Measurements from ENCODE around the gene ACSF2.

ACSF2 gene

DNA sequence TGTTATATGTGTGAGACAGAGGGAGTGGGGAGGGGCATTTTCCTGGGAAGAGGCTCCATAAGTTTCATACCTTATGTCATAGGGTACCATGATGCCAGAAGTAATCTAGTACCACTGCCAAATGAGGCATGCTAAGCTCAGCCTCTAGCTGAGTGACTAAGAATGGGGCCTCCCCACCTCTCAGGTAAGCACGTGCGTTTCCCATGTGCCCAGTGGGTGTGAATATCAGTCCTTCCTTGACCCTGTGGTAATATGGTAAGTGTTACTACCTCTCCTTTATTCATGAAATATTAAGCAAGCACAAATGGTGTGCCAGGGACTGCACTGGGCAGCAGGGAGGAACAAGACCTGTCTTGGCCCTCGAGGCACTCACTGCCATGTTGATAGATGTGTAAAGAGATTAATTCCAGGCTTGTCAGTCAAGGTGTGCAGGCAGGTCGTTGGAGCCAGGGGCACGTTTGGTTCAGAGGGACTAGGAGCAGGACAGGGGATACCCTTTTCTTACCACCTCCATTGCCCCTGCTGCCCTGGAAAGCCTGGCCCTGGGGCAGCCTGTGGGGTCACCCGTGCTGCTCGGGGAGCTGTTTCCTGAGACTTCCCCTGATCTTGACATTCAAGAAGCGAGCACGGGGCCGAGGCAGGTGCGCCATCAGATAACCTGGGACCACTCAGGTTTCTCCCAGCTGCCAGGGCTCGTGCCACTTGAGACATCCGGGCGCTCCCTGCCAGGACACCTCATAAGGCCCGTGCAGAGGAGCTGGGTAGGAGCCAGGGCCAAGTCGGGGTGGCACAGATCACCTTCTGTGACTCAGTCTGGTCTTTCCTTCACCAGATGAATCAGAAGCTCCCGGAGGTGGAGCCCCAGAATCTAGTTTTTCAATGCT is 61.4 kb downstream of the ACSF2 start:
- TF ChIP-seq CREB1 (IDR thresholded peaks at IDR 0.05; ENCODE audit: low read depth) = no peak
- TF ChIP-seq TCF12 (IDR thresholded peaks at IDR 0.05; ENCODE audit: low read depth) = no peak
- TF ChIP-seq EP300 (IDR thresholded peaks at IDR 0.05; ENCODE audit: borderline replicate concordance) = no peak

DNA sequence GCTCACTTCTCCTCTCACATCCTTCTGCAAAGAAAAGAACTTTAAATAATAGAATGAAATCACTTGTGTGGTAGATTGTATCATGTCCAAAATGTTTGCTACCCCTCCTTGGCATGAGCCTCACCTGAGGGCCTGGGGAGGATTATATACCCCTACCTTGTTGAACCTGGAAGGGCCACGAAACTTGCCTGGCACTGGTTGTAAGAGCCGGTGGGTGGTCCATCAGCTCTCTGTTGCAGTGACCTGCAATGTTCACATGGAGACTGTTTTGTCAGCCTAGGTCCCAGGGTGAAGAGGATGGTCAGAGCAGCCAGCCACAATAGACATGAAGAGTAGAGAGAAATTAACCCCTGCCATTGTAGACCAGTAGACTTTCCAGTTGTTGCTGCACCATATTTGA is 62.9 kb downstream of the ACSF2 start:
- TF ChIP-seq, protein P1, sequence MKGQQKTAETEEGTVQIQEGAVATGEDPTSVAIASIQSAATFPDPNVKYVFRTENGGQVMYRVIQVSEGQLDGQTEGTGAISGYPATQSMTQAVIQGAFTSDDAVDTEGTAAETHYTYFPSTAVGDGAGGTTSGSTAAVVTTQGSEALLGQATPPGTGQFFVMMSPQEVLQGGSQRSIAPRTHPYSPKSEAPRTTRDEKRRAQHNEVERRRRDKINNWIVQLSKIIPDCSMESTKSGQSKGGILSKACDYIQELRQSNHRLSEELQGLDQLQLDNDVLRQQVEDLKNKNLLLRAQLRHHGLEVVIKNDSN (IDR thresholded peaks at IDR 0.05) = no peak
- no peak for TF ChIP-seq YY1 (IDR thresholded peaks at IDR 0.05; ENCODE audit: low read depth)
- TF ChIP-seq ZBTB7A (IDR thresholded peaks at IDR 0.05; ENCODE audit: low read depth) = no peak
- no peak for TF ChIP-seq TCF12 (IDR thresholded peaks at IDR 0.05; ENCODE audit: low read depth)
- no peak for TF ChIP-seq NFIC (IDR thresholded peaks at IDR 0.05)
- no peak for TF ChIP-seq RAD21 (IDR thresholded peaks at IDR 0.05; ENCODE audit: low read depth)
- TF ChIP-seq TAF1 (IDR thresholded peaks at IDR 0.05; ENCODE audit: low read depth) = no peak
- TF ChIP-seq EP300 (IDR thresholded peaks at IDR 0.05; ENCODE audit: borderline replicate concordance) = no peak
- TF ChIP-seq, protein P2, sequence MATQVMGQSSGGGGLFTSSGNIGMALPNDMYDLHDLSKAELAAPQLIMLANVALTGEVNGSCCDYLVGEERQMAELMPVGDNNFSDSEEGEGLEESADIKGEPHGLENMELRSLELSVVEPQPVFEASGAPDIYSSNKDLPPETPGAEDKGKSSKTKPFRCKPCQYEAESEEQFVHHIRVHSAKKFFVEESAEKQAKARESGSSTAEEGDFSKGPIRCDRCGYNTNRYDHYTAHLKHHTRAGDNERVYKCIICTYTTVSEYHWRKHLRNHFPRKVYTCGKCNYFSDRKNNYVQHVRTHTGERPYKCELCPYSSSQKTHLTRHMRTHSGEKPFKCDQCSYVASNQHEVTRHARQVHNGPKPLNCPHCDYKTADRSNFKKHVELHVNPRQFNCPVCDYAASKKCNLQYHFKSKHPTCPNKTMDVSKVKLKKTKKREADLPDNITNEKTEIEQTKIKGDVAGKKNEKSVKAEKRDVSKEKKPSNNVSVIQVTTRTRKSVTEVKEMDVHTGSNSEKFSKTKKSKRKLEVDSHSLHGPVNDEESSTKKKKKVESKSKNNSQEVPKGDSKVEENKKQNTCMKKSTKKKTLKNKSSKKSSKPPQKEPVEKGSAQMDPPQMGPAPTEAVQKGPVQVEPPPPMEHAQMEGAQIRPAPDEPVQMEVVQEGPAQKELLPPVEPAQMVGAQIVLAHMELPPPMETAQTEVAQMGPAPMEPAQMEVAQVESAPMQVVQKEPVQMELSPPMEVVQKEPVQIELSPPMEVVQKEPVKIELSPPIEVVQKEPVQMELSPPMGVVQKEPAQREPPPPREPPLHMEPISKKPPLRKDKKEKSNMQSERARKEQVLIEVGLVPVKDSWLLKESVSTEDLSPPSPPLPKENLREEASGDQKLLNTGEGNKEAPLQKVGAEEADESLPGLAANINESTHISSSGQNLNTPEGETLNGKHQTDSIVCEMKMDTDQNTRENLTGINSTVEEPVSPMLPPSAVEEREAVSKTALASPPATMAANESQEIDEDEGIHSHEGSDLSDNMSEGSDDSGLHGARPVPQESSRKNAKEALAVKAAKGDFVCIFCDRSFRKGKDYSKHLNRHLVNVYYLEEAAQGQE (IDR thresholded peaks at IDR 0.05; ENCODE audit: low read depth) = no peak
- TF ChIP-seq, protein P3, sequence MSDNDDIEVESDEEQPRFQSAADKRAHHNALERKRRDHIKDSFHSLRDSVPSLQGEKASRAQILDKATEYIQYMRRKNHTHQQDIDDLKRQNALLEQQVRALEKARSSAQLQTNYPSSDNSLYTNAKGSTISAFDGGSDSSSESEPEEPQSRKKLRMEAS (IDR thresholded peaks at IDR 0.05) = no peak
- no peak for TF ChIP-seq TEAD4 (IDR thresholded peaks at IDR 0.05)

DNA sequence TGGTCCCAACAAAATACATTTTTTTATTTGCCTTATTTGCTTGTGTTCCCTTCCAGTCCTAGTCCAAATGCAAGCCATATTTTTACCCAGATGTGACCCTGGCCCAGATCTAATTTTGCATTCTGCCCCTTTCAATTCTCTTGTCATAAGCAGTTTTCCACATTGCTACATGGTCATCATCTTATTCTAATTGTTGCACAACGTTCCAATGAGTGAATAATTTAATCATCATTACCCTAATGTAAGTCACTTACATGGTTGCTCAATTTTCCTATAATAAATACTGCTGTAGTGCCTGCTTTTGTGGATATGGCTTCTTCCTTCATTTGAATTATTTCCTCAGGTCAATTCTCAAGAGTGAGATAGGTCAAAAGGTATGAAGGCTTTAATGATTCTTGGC is 65.5 kb downstream of the ACSF2 start:
- TF ChIP-seq CREB1 (IDR thresholded peaks at IDR 0.05; ENCODE audit: low read depth) (no peak), TCF12 (IDR thresholded peaks at IDR 0.05; ENCODE audit: low read depth) (no peak)

DNA sequence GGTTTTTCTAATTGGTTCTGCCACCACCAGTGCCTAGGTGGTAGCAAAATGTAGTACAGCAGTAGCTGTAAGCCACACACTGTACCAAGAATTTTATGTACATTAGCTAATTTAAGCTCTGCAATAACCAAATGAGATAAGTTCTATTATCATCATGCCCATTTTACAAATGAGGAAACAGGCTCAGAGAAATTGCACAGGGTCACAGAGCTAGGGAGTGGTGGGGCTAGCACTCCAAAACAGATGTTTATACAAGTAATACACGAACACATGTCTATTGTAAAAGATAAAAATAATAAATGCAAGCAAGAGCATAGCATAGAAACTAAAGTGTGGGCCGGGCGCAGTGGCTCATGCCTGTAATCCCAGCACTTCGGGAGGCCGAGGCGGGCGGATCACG is 66.2 kb downstream of the ACSF2 start:
- no peak for TF ChIP-seq TEAD4 (IDR thresholded peaks at IDR 0.05)
- TF ChIP-seq, protein P3 (IDR thresholded peaks at IDR 0.05) = no peak

DNA sequence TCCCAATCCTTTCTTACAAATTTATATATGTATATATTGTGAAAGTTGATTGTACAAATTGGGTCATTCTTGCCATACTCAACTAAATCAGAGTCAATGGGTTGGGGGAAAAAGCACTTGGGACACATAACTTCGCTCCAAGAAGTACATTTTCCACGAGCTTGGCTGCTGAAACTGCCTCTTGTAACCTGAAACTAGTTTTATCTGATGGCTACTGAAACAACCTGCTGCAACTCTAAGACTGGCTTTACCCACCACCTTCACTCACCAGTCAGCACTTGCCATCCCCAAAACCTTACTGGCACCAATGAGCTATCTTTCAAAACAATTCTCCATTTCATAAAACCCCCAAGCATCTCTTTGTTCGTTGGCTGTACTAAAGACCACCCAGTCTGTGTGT is 67.7 kb downstream of the ACSF2 start:
- no peak for TF ChIP-seq EGR1 (IDR thresholded peaks at IDR 0.05)

DNA sequence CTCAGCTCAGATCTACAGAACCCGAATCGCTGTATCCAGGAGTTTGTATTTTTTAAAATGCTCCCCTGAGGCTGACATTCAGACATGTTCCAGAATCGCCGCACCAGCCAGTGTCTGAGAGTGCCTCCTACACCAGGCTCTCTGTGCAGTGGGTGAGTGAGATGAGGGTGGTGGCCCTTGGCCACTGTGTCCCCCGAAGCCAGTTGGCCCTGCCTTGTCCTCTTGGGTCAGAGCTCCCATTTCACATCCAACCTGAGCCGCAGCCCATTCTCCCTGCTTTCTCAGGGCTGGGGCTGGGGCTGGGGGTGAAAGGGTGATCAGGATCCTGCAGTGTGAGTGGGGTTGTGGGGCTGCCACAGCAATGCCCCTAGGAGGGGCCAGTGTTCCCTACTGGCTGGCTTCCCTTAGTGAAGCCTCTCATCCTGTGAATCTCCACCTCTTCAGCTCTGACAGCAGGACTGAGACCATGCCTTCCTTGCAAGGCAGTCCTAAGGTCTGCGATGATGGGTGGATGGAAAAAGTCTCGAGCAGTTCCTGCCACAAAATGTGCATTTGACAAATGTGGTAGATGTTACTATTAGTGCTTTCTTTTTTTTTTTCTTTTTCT is 69.3 kb downstream of the ACSF2 start:
- TF ChIP-seq FOXM1 (IDR thresholded peaks at IDR 0.05; ENCODE audit: borderline replicate concordance, low read depth) (no peak), CREB1 (IDR thresholded peaks at IDR 0.05; ENCODE audit: low read depth) (no peak), YY1 (IDR thresholded peaks at IDR 0.05; ENCODE audit: low read depth) (no peak), EGR1 (IDR thresholded peaks at IDR 0.05) (no peak), TCF12 (IDR thresholded peaks at IDR 0.05; ENCODE audit: low read depth) (no peak), RAD21 (IDR thresholded peaks at IDR 0.05; ENCODE audit: low read depth) (no peak), ZBTB7A (IDR thresholded peaks at IDR 0.05; ENCODE audit: low read depth) (no peak), TEAD4 (IDR thresholded peaks at IDR 0.05) (no peak), CEBPB (IDR thresholded peaks at IDR 0.05) (no peak), EP300 (IDR thresholded peaks at IDR 0.05; ENCODE audit: borderline replicate concordance) (no peak), TAF1 (IDR thresholded peaks at IDR 0.05; ENCODE audit: low read depth) (no peak), NFIC (IDR thresholded peaks at IDR 0.05) (no peak)
- TF ChIP-seq, protein P3 (IDR thresholded peaks at IDR 0.05) = no peak
- TF ChIP-seq, protein P2 (IDR thresholded peaks at IDR 0.05; ENCODE audit: low read depth) = no peak
- TF ChIP-seq, protein P1 (IDR thresholded peaks at IDR 0.05) = no peak
